ENCODE data around the gene ZCWPW1. TPM values are rescaled to one million over a fixed set of nuclear protein-coding genes. Genes with fewer than 3 reads are reported as not detected.
A peak's percentile ranks its signal among the peaks of the same experiment; 100 is the strongest.

The ZCWPW1 gene
- total and polyA plus RNA-seq, 10 of the 15 experiments (the other 5 are each of a cell fraction or from before 2014, with no cell fraction given), result 1.3 to 4.4 (median 3.7) TPM

- TF ChIP-seq, protein P1, sequence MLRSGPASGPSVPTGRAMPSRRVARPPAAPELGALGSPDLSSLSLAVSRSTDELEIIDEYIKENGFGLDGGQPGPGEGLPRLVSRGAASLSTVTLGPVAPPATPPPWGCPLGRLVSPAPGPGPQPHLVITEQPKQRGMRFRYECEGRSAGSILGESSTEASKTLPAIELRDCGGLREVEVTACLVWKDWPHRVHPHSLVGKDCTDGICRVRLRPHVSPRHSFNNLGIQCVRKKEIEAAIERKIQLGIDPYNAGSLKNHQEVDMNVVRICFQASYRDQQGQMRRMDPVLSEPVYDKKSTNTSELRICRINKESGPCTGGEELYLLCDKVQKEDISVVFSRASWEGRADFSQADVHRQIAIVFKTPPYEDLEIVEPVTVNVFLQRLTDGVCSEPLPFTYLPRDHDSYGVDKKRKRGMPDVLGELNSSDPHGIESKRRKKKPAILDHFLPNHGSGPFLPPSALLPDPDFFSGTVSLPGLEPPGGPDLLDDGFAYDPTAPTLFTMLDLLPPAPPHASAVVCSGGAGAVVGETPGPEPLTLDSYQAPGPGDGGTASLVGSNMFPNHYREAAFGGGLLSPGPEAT (IDR thresholded peaks at IDR 0.05; ENCODE audit: low read depth), result 0 out of 2 replicates have a peak, but pooled peaks have one; percentile 27
- peak; percentile 18; the same call in 1 of the 2 replicates for TF ChIP-seq SPI1 (IDR thresholded peaks at IDR 0.05; ENCODE audit: borderline replicate concordance, insufficient read depth, low read depth, low read length)
Observed at GRCh38 chr7:100418930-100419659, 9.4 kb downstream of the ZCWPW1 start (continued).

DNA sequence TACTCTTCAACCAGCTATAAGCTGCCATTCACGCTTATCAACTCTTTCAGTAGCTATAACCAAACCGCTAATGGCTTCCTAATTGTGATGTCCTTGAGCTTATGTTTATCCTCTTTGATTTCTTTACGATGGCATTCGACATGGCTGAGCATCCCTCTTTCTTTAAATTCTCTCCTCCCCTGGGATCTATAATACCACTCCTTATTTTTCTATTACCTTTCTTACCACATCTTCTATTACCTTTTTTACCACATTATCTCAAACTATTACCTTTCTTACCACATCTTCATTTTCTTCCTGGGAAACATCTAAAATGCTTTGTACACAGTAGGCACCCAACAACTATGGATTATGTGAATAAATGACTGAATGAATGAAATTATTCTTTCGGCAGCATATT is 13.1 kb downstream of the ZCWPW1 start:
- no peak for FAIRE-seq
- WGBS (ENCODE audit: insufficient coverage, insufficient replicate concordance, low lambda C conversion rate, missing lambda C conversion rate), result 97% methylated on average over 5 of the region's 5 CpGs
- intact Hi-C loops (cut with micrococcal nuclease; ENCODE audit: unreplicated experiment), result no loop called here
- H3K4me3 ChIP-seq, result no peak overlapping the region
- POLR2A ChIA-PET, result interaction anchor here (1.0 to 2.1 kb wide), 4 partner anchors 8 to 22 kb away, joined by 3 to 13 read pairs (median 4); partner anchors contain the start of genes MEPCE and ZCWPW1
- H3K27me3 ChIP-seq (replicated peaks in 1 of 2; ENCODE audit: control insufficient read depth in 2 of 2, insufficient read depth in 2 of 2, low read length in 1 of 2), result no peaks in the 10 kb centered on the region
- H3K4me1 ChIP-seq (ENCODE audit: control insufficient read depth, insufficient read depth, low read length), result peaks cover 22% of the 10 kb centered on the region
- H3K79me2 ChIP-seq (ENCODE audit: control insufficient read depth, insufficient read depth, low read length), result no peaks in the 10 kb centered on the region
- CTCF ChIA-PET, result interaction anchor here (1.4 to 2.8 kb wide), 5 partner anchors 8 to 283 kb away, joined by 5 to 9 read pairs (median 5); no protein-coding TSS in a partner anchor
- no peak for ATAC-seq
- H3K27ac ChIP-seq (ENCODE audit: control insufficient read depth, insufficient read depth), result no peak overlapping the region
- H3K4me2 ChIP-seq (ENCODE audit: control insufficient read depth, insufficient read depth), result no peak overlapping the region
- TF ChIP-seq CBX5 (IDR thresholded peaks at IDR 0.05; ENCODE audit: low read depth) (no peak), MLLT1 (IDR thresholded peaks at IDR 0.05) (no peak), FOXM1 (IDR thresholded peaks at IDR 0.05; ENCODE audit: low read depth, low read length) (no peak), SMAD5 (IDR thresholded peaks at IDR 0.05; ENCODE audit: low read depth) (no peak)
- no TSS peak for BruUV-seq (replicated peaks)
- in situ Hi-C loops (cut with MboI), result no loop called here
- SMC1A ChIA-PET (ENCODE audit: uncharacterized antibody, unreplicated experiment), result interaction anchor here (0.7 to 2.6 kb wide), 7 partner anchors 8 to 41 kb away, joined by 3 to 11 read pairs (median 4); partner anchors contain the start of genes MEPCE and ZCWPW1
- H3K36me3 ChIP-seq (ENCODE audit: control insufficient read depth in 2 of 2, insufficient read depth in 2 of 2, low read length in 1 of 2), result no peaks in the 10 kb centered on the region
- no peak overlapping the region for H3K9ac ChIP-seq (ENCODE audit: control insufficient read depth, insufficient read depth, low read length)
- RAD21 ChIA-PET (ENCODE audit: unreplicated experiment), result interaction anchor here (1.4 to 1.6 kb wide), 2 partner anchors 8 to 13 kb away, joined by 4 read pairs; partner anchors contain the start of gene ZCWPW1
- H4K20me1 ChIP-seq (ENCODE audit: control insufficient read depth, insufficient read depth), result no peaks in the 10 kb centered on the region
- H2AFZ ChIP-seq (ENCODE audit: control insufficient read depth, low read depth, low read length), result no peak overlapping the region
- H3K9me3 ChIP-seq (replicated peaks; ENCODE audit: control insufficient read depth, insufficient read depth, low read length), result no peaks in the 10 kb centered on the region; the same call in 2 of the 3 replicates
- no peak for DNase-seq (ENCODE audit: low read depth, low spot score)
